ENCODE results near the gene GAL3ST2.

DNA sequence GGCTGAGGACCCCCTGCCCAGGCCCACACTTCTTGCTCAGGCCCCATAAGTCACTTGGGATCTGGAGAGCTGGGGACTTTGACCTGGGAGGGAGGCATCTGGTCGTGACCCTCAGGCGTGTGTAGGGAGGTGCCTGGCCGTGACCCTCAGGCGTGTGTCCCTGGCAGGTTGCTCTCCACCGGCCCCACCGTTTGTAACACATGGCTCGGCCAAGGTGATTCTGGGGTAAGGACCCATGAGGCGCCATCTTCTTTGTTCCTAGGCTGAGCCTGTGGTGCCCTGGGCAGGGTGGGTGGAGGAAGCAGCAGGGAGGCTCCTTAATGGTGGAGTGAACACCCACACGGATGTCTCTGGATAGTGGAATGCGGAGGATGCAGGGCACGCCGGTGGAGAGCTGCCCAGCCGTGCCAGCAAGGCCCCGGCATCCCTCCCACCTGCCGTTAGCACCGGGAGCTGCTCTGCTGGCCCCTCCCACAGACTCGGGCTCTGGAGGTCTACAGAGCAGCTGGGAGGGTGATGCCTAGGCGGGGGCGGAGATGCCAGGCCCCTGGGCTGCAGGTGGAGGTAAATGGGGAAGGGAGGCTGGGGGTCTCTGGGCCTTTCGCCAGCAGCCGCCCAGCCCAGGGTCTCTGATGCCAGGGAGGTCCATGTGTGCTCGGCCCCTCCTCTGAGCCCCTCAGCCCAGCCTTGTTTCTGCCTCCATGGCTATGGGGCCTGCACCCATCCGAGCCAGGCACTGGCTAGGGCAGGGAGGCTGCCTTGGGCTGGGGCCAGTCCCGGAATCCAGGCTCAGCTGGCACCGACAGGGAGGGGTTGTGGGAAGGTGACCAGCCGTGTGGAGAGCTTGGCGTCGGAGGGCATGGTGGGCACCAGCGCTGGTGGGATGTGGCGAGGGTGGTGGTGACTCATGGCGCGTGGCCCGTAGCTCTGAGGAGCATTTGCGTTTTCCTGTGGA, 1.1 kb upstream of the GAL3ST2 start:
- no peak for TF ChIP-seq EZH2 (IDR thresholded peaks at IDR 0.05; ENCODE audit: insufficient read depth, poor library complexity, severe bottlenecking)
- no peak for TF ChIP-seq EZH2phosphoT487 (IDR thresholded peaks at IDR 0.05; ENCODE audit: insufficient read depth, low read depth)

All from GM23248 (cell line).